ENCODE data around the gene SCFD2. TPM values are rescaled to one million over a fixed set of nuclear protein-coding genes. Genes with fewer than 3 reads are reported as not detected.

Gene SCFD2
- total RNA-seq, 1 experiment from 2014 or later = 7.4 TPM

GRCh38 chr4:53019485-53020382, 346.1 kb downstream of the SCFD2 start:
- POLR2A ChIA-PET = no interaction called here
- in situ Hi-C loops (cut with HindIII; ENCODE audit: low pct_unique_long_range_greater_than_20kb, low sequenced_read_pairs) = no loop called here
- Histone ChIP-seq H3K4me3 (ENCODE audit: low read depth in 2 of 2, low read length in 2 of 2) (no peak overlapping the region), H3K36me3 (ENCODE audit: control insufficient read depth, insufficient read depth, low read length) (no peaks in the 10 kb centered on the region), H3K9me3 (ENCODE audit: control insufficient read depth, insufficient read depth, low read depth, low read length) (no peaks in the 10 kb centered on the region), H3K4me1 (ENCODE audit: control insufficient read depth, insufficient read depth, low read length) (0 out of 2 replicates have a peak, but pooled peaks cover 4% of the 10 kb centered on the region), H3K27ac (ENCODE audit: low read length) (no peak overlapping the region), H3K27me3 (ENCODE audit: control insufficient read depth, insufficient read depth, low read length) (no peaks in the 10 kb centered on the region)
- no TSS peak for BruUV-seq (replicated peaks)
- ATAC-seq (peak; percentile 56; the same call in 1 of the 2 replicates), DNase-seq (ENCODE audit: low read depth, low spot score) (no peak)
- TF ChIP-seq TCF7L2 (IDR thresholded peaks at IDR 0.05; ENCODE audit: low read depth, low read length) (peak; percentile 86), REST (IDR thresholded peaks at IDR 0.05; ENCODE audit: insufficient read depth in 1 of 2, low read depth in 2 of 2, low read length in 1 of 2) (no peak), SIN3A (IDR thresholded peaks at IDR 0.05; ENCODE audit: borderline replicate concordance, insufficient read depth, low read depth, low read length) (no peak)
- CTCF ChIA-PET = no interaction called here
- intact Hi-C loops (cut with micrococcal nuclease; ENCODE audit: unreplicated experiment) = loop anchor here (10.0 kb wide), 5 partner anchors 55 to 1215 kb away; partner anchors contain the start of gene SCFD2

- Histone ChIP-seq H3K4me3 (ENCODE audit: low read depth in 2 of 2, low read length in 2 of 2) (no peak overlapping the region), H3K4me1 (ENCODE audit: control insufficient read depth, insufficient read depth, low read length) (0 out of 2 replicates have a peak, but pooled peaks cover 4% of the 10 kb centered on the region), H3K36me3 (ENCODE audit: control insufficient read depth, insufficient read depth, low read length) (no peaks in the 10 kb centered on the region), H3K27me3 (ENCODE audit: control insufficient read depth, insufficient read depth, low read length) (no peaks in the 10 kb centered on the region), H3K27ac (ENCODE audit: low read length) (no peak overlapping the region), H3K9me3 (ENCODE audit: control insufficient read depth, insufficient read depth, low read depth, low read length) (no peaks in the 10 kb centered on the region)
- POLR2A ChIA-PET = no interaction called here
- intact Hi-C loops (cut with micrococcal nuclease; ENCODE audit: unreplicated experiment) = loop anchor here (10.0 kb wide), 5 partner anchors 56 to 1216 kb away; partner anchors contain the start of gene SCFD2
- no peak for DNase-seq (ENCODE audit: low read depth, low spot score)
- in situ Hi-C loops (cut with HindIII; ENCODE audit: low pct_unique_long_range_greater_than_20kb, low sequenced_read_pairs) = no loop called here
- CTCF ChIA-PET = no interaction called here
- TF ChIP-seq SIN3A (IDR thresholded peaks at IDR 0.05; ENCODE audit: borderline replicate concordance, insufficient read depth, low read depth, low read length) = no peak
- TF ChIP-seq CTCF (IDR thresholded peaks at IDR 0.05) = no peak
- no peak for TF ChIP-seq POLR2AphosphoS5 (IDR thresholded peaks at IDR 0.05; ENCODE audit: low read depth, low read length)
- no peak for TF ChIP-seq TCF7L2 (IDR thresholded peaks at IDR 0.05; ENCODE audit: low read depth, low read length)
- TF ChIP-seq REST (IDR thresholded peaks at IDR 0.05; ENCODE audit: insufficient read depth in 1 of 2, low read depth in 2 of 2, low read length in 1 of 2) = no peak
- no TSS peak for BruUV-seq (replicated peaks)
- no peak for ATAC-seq
Observed at GRCh38 chr4:53018471-53018870, 347.4 kb downstream of the SCFD2 start.
